GM19025 (cell line): ENCODE measurements around the gene HMGCLL1.

Experiments
- ATAC-seq: cut with Tn5 transposase; IDR thresholded peaks from one replicate; pipeline ENCODE4 v1.9.1; 2021; ENCODE audit warnings: mild to moderate bottlenecking, low read depth, moderate library complexity; ENCODE audit not compliant: unreplicated experiment

Gene HMGCLL1

GRCh38 chr6:55536391-55536956, 42.5 kb downstream of the HMGCLL1 start:
- ATAC-seq, result no peak

GRCh38 chr6:55531496-55531895, 47.5 kb downstream of the HMGCLL1 start:
- no peak for ATAC-seq

GRCh38 chr6:55530931-55531330, 48.1 kb downstream of the HMGCLL1 start:
- no peak for ATAC-seq

GRCh38 chr6:55528624-55529023, 50.4 kb downstream of the HMGCLL1 start:
- peak; percentile 75 for ATAC-seq

- no peak for ATAC-seq
These were observed 54.6 kb downstream of the HMGCLL1 start for GRCh38 chr6:55524441-55524840.

- ATAC-seq, result no peak
These were observed 60.4 kb downstream of the HMGCLL1 start for GRCh38 chr6:55518529-55519060.

- no peak for ATAC-seq
These were observed 62.3 kb downstream of the HMGCLL1 start for GRCh38 chr6:55516736-55517135.

GRCh38 chr6:55512904-55513303, 66.1 kb downstream of the HMGCLL1 start:
- no peak for ATAC-seq

GRCh38 chr6:55511122-55511800, 67.7 kb downstream of the HMGCLL1 start:
- ATAC-seq, result no peak

GRCh38 chr6:55499591-55499990, 79.4 kb downstream of the HMGCLL1 start:
- no peak for ATAC-seq

- no peak for ATAC-seq
These were observed 81.3 kb downstream of the HMGCLL1 start for GRCh38 chr6:55497694-55498093.

GRCh38 chr6:55496201-55496600, 82.8 kb downstream of the HMGCLL1 start:
- ATAC-seq, result no peak

GRCh38 chr6:55495277-55495676, 83.7 kb downstream of the HMGCLL1 start:
- no peak for ATAC-seq

GRCh38 chr6:55494411-55494810, 84.6 kb downstream of the HMGCLL1 start:
- no peak for ATAC-seq

GRCh38 chr6:55492259-55492658, 86.7 kb downstream of the HMGCLL1 start:
- no peak for ATAC-seq

- ATAC-seq, result no peak
These were observed 88.1 kb downstream of the HMGCLL1 start for GRCh38 chr6:55490871-55491270.

GRCh38 chr6:55474382-55474781, 104.6 kb downstream of the HMGCLL1 start:
- no peak for ATAC-seq

GRCh38 chr6:55473722-55474121, 105.3 kb downstream of the HMGCLL1 start:
- no peak for ATAC-seq

GRCh38 chr6:55469951-55470366, 109.0 kb downstream of the HMGCLL1 start:
- ATAC-seq, result no peak

- ATAC-seq, result no peak
These were observed 123.0 kb downstream of the HMGCLL1 start for GRCh38 chr6:55456016-55456415.

GRCh38 chr6:55450005-55450404, 129.0 kb downstream of the HMGCLL1 start:
- no peak for ATAC-seq

- ATAC-seq, result no peak
These were observed 129.8 kb downstream of the HMGCLL1 start for GRCh38 chr6:55449225-55449624.
